Measurements from ENCODE around the gene C16orf78. TPM values are rescaled to one million over a fixed set of nuclear protein-coding genes. Genes with fewer than 3 reads are reported as not detected.

Gene C16orf78
- total RNA-seq, 2 experiments from 2014 or later: not detected

DNA sequence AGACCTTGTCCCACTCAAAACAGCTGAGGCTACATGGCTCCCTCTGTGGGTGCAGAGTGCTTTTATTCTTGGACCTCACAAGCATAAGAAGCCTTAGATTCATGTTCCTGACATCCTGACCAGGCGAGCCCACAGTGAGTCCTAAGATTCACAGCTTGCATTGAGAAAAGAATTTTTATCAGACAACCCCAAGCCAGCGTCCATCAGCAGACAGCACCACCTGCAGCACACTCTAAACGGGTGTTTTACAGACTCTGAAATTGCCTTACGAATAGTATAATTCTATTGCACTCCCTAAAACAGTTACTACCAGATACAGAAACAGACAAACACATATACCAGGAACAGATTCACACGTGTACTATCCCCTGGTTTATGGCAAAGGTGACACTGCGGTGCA, 31.9 kb downstream of the C16orf78 start:
- ChIA-PET POLR2A (interaction anchor here (0.6 kb wide), 1 partner anchor 50 kb away, joined by 3 read pairs; no protein-coding TSS in a partner anchor), CTCF (interaction anchor here (2.4 kb wide), 1 partner anchor 187 kb away, joined by 7 read pairs; no protein-coding TSS in a partner anchor)
- Mint-ChIP-seq H3K4me1 (ENCODE audit: low read depth) (peaks cover 3% of the 10 kb centered on the region), H3K4me3 (no peak overlapping the region), H3K9me3 (peaks cover 2% of the 10 kb centered on the region), H3K27me3 (peaks cover 8% of the 10 kb centered on the region), H3K36me3 (ENCODE audit: low read depth) (no peaks in the 10 kb centered on the region), H3K27ac (no peak overlapping the region)
- intact Hi-C loops (cut with micrococcal nuclease): loop anchor here (5.0 kb wide), 2 partner anchors 87 to 187 kb away; no protein-coding TSS in a partner anchor
- ATAC-seq (no peak), DNase-seq (no peak)
- no peak for TF ChIP-seq CTCF (IDR thresholded peaks at IDR 0.05)

DNA sequence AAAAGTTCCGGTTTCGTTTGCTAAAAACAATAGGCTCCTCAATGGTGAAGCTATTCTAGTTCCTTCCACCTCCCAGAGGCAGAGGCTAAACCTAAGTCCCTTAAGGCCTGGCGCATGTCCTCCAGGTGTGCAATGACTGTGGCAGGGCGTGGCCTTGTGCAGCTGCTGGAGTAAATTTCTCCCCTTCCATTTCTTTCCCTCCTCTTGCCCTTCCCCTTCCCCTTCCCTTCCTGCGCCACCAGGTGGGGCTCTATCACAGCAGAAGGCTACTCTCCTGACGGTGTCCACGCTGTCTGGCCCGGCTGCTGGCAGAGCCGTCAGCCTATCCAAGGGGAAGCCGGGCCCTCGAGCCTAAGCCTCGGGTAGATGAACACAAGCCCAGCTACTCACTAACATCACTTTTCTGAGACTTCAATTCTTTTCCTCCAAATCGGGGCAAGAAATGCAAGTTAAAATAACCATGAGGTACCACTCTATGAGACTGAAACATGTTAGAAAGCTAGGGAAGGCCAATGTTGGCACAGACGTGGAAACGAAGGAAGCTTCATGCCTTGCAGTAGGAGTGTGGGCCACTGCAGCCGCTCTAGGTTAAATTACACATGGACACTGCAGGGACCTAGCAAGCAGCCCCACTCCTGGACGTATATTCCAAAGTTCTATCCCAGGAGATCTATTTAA, 34.4 kb downstream of the C16orf78 start:
- Mint-ChIP-seq H3K27me3 (peaks cover 8% of the 10 kb centered on the region), H3K4me3 (no peak overlapping the region), H3K9me3 (peaks cover 2% of the 10 kb centered on the region), H3K27ac (no peak overlapping the region), H3K36me3 (ENCODE audit: low read depth) (no peaks in the 10 kb centered on the region), H3K4me1 (ENCODE audit: low read depth) (peaks cover 3% of the 10 kb centered on the region)
- peak; percentile 96 for ATAC-seq
- peak; percentile 80 for DNase-seq
- ChIA-PET CTCF (interaction anchor here (0.6 to 2.4 kb wide), 23 partner anchors 9 to 515 kb away, joined by 3 to 29 read pairs (median 3); no protein-coding TSS in a partner anchor), POLR2A (interaction anchor here (0.5 kb wide), 1 partner anchor 1032 kb away, joined by 3 read pairs; no protein-coding TSS in a partner anchor)
- intact Hi-C loops (cut with micrococcal nuclease): loop anchor here (5.0 kb wide), 2 partner anchors 84 to 184 kb away; no protein-coding TSS in a partner anchor
- peak; percentile 86 for TF ChIP-seq CTCF (IDR thresholded peaks at IDR 0.05)

DNA sequence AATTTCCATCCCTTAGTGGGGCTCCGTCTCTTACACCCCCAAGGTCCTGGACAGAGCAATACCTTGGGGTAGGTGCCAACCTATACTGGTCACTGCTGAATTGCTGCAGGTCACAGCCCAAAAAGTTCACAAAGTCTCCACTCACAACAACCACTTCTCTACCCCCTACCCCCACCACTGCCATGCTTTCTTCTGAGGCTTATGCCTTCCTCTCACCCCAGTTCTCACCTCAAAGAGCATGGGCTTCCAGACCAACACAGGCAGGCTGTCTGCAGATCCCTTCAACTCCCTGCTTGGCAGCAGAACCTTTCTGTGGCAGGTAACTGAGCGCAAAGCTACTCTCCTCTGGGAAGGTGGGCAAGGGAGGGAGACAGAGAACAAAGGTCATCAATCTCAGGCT, 35.5 kb downstream of the C16orf78 start:
- Mint-ChIP-seq H3K4me3 (no peak overlapping the region), H3K4me1 (ENCODE audit: low read depth) (peaks cover 3% of the 10 kb centered on the region), H3K9me3 (no peaks in the 10 kb centered on the region), H3K27ac (no peak overlapping the region), H3K27me3 (peaks cover 1% of the 10 kb centered on the region), H3K36me3 (ENCODE audit: low read depth) (no peaks in the 10 kb centered on the region)
- ChIA-PET POLR2A (no interaction called here), CTCF (interaction anchor here (1.1 to 2.4 kb wide), 4 partner anchors 11 to 514 kb away, joined by 5 to 29 read pairs (median 8); no protein-coding TSS in a partner anchor)
- intact Hi-C loops (cut with micrococcal nuclease): loop anchor here (5.0 kb wide), 2 partner anchors 83 to 183 kb away; no protein-coding TSS in a partner anchor
- DNase-seq (no peak), ATAC-seq (no peak)
- TF ChIP-seq CTCF (IDR thresholded peaks at IDR 0.05): no peak

- Mint-ChIP-seq H3K4me3 (no peak overlapping the region), H3K36me3 (ENCODE audit: low read depth) (no peaks in the 10 kb centered on the region), H3K27ac (no peak overlapping the region), H3K27me3 (no peaks in the 10 kb centered on the region), H3K4me1 (ENCODE audit: low read depth) (peaks cover 3% of the 10 kb centered on the region), H3K9me3 (no peaks in the 10 kb centered on the region)
- ChIA-PET POLR2A (no interaction called here), CTCF (interaction anchor here (1.1 to 1.5 kb wide), 2 partner anchors 30 to 182 kb away, joined by 3 read pairs; no protein-coding TSS in a partner anchor)
- intact Hi-C loops (cut with micrococcal nuclease): no loop called here
- DNase-seq: no peak
- no peak for ATAC-seq
- TF ChIP-seq CTCF (IDR thresholded peaks at IDR 0.05): no peak
Measured at GRCh38 chr16:49410226-49410625, 36.6 kb downstream of the C16orf78 start.

Data from activated CD8-positive, alpha-beta T cell treated with anti-CD3 and anti-CD28 coated beads for 36 hours (primary cell).